GM18508 (cell line): ENCODE results near the gene BRAP.
"Not testable (repeated sequence)": the region's sequence is repeated elsewhere in the genome, so short reads cannot be mapped to it uniquely, and the experiment has no call there.

Experiments
- ATAC-seq: cut with Tn5 transposase; IDR thresholded peaks from one replicate; pipeline ENCODE4 v1.9.1; 2021; ENCODE audit warnings: moderate number of reproducible peaks; ENCODE audit not compliant: insufficient read depth, unreplicated experiment

Gene BRAP

DNA sequence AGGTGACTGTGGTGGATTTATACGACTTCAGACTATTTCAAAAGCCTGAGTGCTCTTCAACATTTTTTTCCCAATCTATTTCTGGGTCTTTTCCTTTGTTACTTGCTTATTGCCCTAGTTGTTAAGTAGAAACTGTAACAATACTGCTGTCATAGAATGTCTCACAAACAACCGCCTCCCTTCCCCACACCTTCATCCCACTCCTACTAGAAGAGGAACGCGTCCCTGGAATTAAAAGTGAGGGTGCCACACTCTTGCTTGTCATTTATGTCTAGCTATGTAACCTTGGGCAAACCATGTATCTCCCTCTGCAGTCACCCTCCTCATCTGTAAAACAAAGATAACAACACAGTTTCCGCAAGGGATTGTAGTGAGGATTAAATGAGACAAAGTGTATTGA, 8.6 kb downstream of the BRAP start:
- ATAC-seq, result no peak

DNA sequence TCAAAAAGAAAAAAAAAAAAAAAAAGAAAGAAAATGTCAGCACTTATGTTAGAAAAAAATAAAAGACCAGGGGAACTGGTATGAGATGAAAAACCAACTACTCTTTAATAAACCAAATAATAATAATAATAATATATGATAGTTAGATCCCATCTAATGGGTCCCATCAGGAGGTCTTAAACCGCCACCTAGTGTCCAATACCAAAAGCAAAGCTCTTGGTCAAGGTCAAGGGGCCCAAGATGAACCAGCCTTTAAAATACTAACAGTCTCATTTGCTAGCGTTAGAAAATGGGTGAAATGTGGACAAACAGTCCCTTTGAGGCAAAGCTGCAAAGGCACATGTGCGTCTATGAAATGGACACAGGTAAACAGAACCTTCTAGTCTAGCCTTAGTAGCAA, 12.3 kb downstream of the BRAP start:
- no peak for ATAC-seq

GRCh38 chr12:111672822-111673381, 12.9 kb downstream of the BRAP start:
- ATAC-seq, result no peak

GRCh38 chr12:111664961-111665865, 20.5 kb downstream of the BRAP start:
- ATAC-seq, result no peak

- ATAC-seq, result no peak
These were observed 21.3 kb downstream of the BRAP start for GRCh38 chr12:111664499-111664898.

GRCh38 chr12:111656016-111656415, 29.7 kb downstream of the BRAP start:
- ATAC-seq, result no peak

DNA sequence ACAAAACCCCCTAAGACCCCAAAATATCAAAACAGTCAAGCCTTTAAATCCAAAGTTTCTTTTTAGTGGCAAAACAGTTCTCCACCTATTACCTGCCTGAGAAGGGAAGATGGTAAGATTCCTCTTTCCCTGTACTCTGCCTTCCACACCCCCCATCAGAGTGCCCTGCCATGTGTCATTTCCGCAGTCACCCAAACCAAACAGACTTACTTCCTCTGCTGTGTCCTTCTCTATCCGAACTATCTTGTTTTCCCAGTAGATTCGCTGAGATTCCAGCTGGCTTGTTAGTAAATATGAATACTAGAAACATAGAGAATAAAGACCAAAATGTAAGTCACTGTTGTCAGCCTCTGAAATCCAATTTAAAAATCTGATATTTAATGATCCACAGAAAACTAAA, 30.4 kb downstream of the BRAP start:
- no peak for ATAC-seq

DNA sequence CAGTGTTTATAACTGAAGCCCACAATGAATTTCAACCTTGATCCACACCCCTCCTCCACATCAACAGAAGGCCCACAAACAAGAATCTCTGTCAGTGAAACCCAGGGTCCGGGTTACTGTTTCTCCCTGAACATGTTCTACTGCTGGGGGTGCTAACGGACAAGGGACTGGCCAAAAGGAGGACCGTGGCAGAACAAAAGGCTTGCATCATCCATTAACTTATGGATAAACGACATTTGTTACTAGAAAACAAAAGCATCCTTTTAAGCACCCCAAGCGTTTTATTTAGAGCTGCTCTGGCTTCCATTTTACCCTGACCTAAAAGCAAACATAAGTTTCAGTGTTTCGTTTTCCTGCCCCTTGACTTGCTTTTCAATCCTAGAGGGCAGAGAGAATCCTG, 32.2 kb downstream of the BRAP start:
- ATAC-seq, result no peak

DNA sequence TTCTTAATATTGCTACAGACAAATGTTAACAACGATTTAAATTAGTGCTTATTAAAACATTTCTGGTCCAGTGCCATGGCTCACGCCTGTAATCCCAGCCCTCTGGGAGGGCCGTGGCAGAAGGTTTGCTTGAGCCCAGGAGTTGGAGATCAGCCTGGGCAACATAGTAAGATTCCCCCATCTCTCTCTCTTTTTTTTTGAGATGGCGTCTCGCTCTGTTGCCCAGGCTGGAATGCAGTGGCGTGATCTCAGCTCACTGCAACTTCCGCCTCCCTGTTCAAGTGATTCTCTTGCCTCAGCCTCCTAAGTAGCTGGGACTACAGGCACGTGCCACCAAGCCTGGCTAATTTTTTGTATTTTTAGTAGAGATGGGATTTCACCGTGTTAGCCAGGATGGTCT, 33.2 kb downstream of the BRAP start:
- not testable (repeated sequence) for ATAC-seq

GRCh38 chr12:111650912-111651311, 34.8 kb downstream of the BRAP start:
- ATAC-seq, result no peak

DNA sequence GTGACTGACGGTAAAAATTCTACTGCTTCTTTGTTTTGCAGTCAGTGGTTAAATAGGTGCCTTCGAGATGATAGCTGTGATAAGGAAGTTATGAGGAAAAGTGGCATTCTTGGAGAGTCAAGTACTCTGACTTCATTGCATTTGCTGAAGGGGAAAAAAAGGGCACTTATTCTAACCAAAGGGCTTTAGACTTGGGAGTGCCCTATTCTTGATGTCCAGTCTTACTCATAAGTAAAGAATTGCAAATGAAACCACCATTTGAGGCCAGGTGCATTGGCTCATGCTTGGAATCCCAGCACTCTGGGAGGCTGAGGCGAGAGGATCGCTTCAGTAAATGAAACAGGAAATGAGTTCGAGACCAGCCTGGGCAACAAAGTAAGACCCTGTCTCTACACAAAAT, 40.3 kb downstream of the BRAP start:
- ATAC-seq, result no peak

DNA sequence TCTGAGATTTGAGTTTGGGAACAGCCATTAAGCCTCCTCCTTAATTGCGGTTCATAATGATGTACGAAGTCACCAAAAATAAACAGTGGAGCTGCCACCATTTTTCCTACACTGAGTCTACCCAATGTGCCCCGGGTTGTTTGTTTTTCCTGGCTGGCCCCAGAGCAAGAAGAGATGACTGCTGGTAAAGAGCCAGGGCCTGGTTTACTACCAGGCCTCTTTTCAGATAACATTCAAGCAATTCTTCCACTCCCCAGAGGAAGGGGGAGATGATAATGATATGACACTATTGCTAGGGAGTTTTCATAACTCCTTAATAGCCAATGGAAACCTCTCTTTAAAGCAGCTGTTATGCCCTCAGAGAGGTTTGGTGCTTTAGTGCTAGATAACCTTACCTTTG, 42.3 kb downstream of the BRAP start:
- ATAC-seq, result no peak

DNA sequence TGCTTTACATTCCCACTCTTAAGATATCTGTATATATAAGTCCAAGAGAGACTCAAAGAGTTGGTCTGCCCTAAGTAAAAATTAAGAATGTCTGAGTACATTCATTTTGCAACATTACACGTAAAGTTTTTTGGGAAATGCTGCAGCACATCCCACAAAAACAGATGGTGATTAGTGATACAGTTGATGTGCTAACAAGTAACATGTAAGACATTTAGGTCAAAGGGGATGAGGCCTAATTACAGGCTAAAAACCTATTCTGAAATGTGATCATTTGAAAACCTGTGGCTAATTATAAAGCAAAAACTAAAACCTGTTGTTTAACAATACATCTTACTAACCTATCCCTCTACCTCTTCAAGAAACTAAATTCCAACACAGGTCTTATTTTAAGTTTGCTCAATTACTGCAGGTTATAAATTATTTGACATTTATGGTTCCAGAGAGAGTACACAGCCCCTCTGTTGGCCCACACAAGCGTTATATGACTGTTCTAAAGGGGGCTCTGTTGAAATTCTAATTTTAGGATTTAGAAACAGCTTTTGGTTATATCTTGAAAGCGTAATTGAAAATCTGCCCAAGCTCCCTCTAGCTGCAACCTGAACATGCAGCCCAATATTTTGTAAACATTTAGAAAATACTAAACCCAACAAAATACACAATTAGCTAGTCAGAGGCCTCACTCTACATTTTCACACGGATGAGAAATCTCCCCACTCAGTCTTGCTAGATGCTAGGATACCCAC, 42.9 kb downstream of the BRAP start:
- no peak for ATAC-seq

GRCh38 chr12:111640506-111640905, 45.2 kb downstream of the BRAP start:
- ATAC-seq, result no peak

- no peak for ATAC-seq
These were observed 47.2 kb downstream of the BRAP start for GRCh38 chr12:111638556-111638955.

DNA sequence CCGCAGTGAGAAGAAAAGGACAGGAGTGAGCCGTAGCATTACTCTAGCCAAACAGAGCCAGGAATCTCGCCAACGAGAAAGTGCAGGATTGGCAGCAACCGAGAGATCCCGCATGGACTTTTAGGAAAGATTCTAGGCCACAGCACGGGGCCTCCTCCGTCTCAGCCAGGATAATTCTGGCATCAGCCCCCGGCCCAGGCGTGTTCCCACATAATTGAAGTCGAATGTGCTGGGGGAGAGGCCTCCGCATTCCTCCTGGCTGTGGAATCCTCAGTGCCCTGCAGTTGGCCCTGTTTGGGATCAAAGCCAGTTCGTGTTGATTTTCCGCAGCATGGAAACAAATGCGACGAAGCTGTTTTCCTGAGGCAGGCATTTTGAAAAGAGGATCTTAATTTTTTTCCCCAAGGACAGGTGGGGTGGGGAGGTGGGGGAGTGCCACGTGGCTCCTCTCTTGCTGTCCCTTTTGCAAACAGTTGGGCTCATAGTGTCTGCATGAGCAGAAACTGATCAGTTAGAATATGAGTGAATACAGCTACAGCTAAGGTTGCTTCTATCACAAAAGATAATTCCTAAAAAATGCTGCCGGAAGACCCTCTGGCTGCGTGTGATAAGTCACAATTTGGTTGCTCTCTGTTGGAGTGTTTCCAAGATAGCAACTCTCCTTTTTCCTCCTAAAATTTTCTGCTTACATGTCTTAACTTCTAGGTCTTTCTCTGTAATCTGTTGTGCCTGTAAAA, 49.4 kb downstream of the BRAP start:
- ATAC-seq, result no peak

- ATAC-seq, result no peak
These were observed 50.2 kb downstream of the BRAP start for GRCh38 chr12:111635524-111635923.

GRCh38 chr12:111628505-111629260, 57.1 kb downstream of the BRAP start:
- no peak for ATAC-seq

GRCh38 chr12:111626230-111626629, 59.5 kb downstream of the BRAP start:
- no peak for ATAC-seq

DNA sequence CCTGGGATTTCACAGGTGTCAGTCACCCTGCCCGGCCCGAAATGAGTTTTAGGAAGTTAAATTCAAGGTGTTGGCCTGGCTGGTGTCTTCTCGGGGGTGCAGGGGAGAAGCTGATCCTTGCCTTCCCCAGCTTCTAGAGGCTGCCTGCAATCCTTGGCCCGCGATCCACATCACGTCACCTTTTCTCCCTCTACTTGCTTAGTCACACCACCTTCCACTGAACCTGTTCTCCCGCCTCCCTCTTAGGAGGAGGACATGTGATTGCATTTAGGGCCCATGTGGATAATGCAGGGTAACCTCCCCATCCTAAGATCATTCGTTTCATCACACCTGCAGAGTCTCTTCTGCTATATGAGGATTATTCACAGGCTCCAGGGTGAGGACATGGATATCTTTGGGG, 61.2 kb downstream of the BRAP start:
- ATAC-seq, result no peak
